Adrenal gland (tissue), 12 donors: ENCODE measurements around the gene AP2S1. TPM values are rescaled to one million over a fixed set of nuclear protein-coding genes. Genes with fewer than 3 reads are reported as not detected.

ENCODE experiments used
- DNase-seq, 7 donors: peaks; one replicate each; pipeline ENCODE4 v3.0.0-alpha.2; 2019 to 2020
- H3K27ac ChIP-seq, 5 donors: fragments of 200-600 bp; sonication (generic) in 4 of 5; 1 replicate in 3 of 5; 2 replicates in 2 of 5; pipeline versions ENCODE4 v1.5.1 to v1.8.0; 2016 to 2020; ENCODE audit warnings: mild to moderate bottlenecking in 1 of 5
- H3K27me3 ChIP-seq: fragments of 200-600 bp; 2 replicates; pipeline ENCODE4 v1.8.0; 2021
- H3K36me3 ChIP-seq, 2 donors: fragments of 200-600 bp; replicated peaks in 1 of 2; 1 replicate in 1 of 2; 2 replicates in 1 of 2; pipeline versions ENCODE4 v1.5.1 to v1.8.0; 2018 to 2022
- H3K4me1 ChIP-seq, 2 donors: fragments of 200-600 bp; replicated peaks in 1 of 2; 1 replicate in 1 of 2; 2 replicates in 1 of 2; pipeline versions ENCODE4 v1.5.1 to v1.8.0; 2018 to 2021
- H3K4me3 ChIP-seq, 4 donors: fragments of 200-600 bp; sonication (generic) in 3 of 4; one replicate each; pipeline ENCODE4 v1.5.1; 2016 to 2018
- H3K9me3 ChIP-seq, 3 donors: fragments of 200-600 bp; sonication (generic) in 1 of 3; replicated peaks in 1 of 3; 1 replicate in 2 of 3; 2 replicates in 1 of 3; pipeline versions ENCODE4 v1.5.1 to v1.8.0; 2016 to 2021
- CTCF ChIP-seq, 6 experiments: fragments of 450-650 bp in 4 of 6; fragments of 200-600 bp in 2 of 6; sonication (generic) in 1 of 6; IDR thresholded peaks; 1 replicate in 5 of 6; 2 replicates in 1 of 6; pipeline versions ENCODE4 v1.5.1 to v1.8.0; 2016 to 2021; ENCODE audit warnings: antibody characterized with exemption in 6 of 6, mild to moderate bottlenecking in 2 of 6, moderate library complexity in 1 of 6
- POLR2A ChIP-seq, 2 donors: fragments of 450-650 bp; IDR thresholded peaks; one replicate each; pipeline ENCODE4 v1.6.1; 2017; ENCODE audit warnings: antibody characterized with exemption in 2 of 2, mild to moderate bottlenecking in 2 of 2, moderate library complexity in 1 of 2
- WGBS, 4 donors: extraction: QIAGEN DNeasy Blood & Tissue Kit in 2 of 4; methylation state at CpG; one replicate each; pipeline versions ENCODE4 v1.1.5 to v1.1.7; 2013 to 2017; 5-methylcytosine and 5-hydroxymethylcytosine counted together
- intact Hi-C, 2 donors: fragments of 100-400 bp; cut with DNase I; formaldehyde crosslinking; loops; one replicate each; pipeline versions ENCODE4 v1.14.1 to v1.15.0; 2022 to 2023
- polyA plus RNA-seq, 3 donors: library from polyadenylated mRNA; stranded (reverse); fragments of 200-250 nt in 2 of 3; fragments of 350-450 nt in 1 of 3; fragmentation: Illumina TruSeq in 1 of 3; extraction: RNeasy Lipid Tissue Mini Kit (QIAGEN cat#74804) in 1 of 3; gene quantifications; one replicate each; pipeline ENCODE4 v1.2.3, GENCODE V29; 2013 to 2014
- total RNA-seq, 9 donors: library from RNA; depleted of rRNA in 4 of 9; stranded (reverse); fragments of >200 nt in 4 of 9; fragments of 120-200 nt in 1 of 9; fragmentation: NEBNext Ultra II Directional in 1 of 9; extraction: Animal tissue kit (Norgen Biotek cat#: 25700) in 1 of 9; gene quantifications; one replicate each; pipeline versions ENCODE4 v1.1.0 to v1.2.4, GENCODE V29; 2013 to 2023
- donor health status: healthy with polysubstance abuse.
- donor health status: Bipolar disorder and iron deficiency.
- donor health status: DM: yes; HTN: yes; CAD: no.
- donor health status: DM: no; HTN: no; CAD: no.
- donor health status: DM: no; HTN: no; CAD: no.
- donor health status: DM: yes; HTN: yes; CAD: no.

The AP2S1 gene
- total and polyA plus RNA-seq, 12 donors = 91.1 to 216 (median 166) TPM

GRCh38 chr19:46815833-46816627, 34.6 kb downstream of the AP2S1 start:
- TF ChIP-seq POLR2A (IDR thresholded peaks at IDR 0.05) = no peak
- TF ChIP-seq CTCF (IDR thresholded peaks at IDR 0.05) = no peak
- H3K9me3 ChIP-seq = no peaks in the 10 kb centered on the region
- intact Hi-C loops = no loop called here

GRCh38 chr19:46813839-46814358, 36.7 kb downstream of the AP2S1 start:
- DNase-seq = peak; percentile 59 to 88 (median 62)
- H3K9me3 ChIP-seq = no peaks in the 10 kb centered on the region
- peaks cover 0 to 5% of the 10 kb centered on the region in 2 donors for H3K4me1 ChIP-seq
- no peaks in the 10 kb centered on the region for H3K36me3 ChIP-seq
- 43 to 63% (median 53%) methylated on average over 7 of the region's 7 CpGs for WGBS, 4 donors
- intact Hi-C loops = no loop called here
- no peak for TF ChIP-seq CTCF (IDR thresholded peaks at IDR 0.05)
- TF ChIP-seq POLR2A (IDR thresholded peaks at IDR 0.05) = no peak
- peak overlapping the region in 4 of 5 donors; percentile 7 to 89 (median 36) for H3K27ac ChIP-seq
- H3K4me3 ChIP-seq = no peak overlapping the region
- H3K27me3 ChIP-seq = no peaks in the 10 kb centered on the region

More at GRCh38 chr19:46815833-46816627, 34.6 kb downstream of the AP2S1 start:
- Histone ChIP-seq H3K27me3 (no peaks in the 10 kb centered on the region), H3K27ac (no peak overlapping the region), H3K36me3 (no peaks in the 10 kb centered on the region), H3K4me1 (peaks cover 0 to 5% of the 10 kb centered on the region in 2 donors), H3K4me3 (no peak overlapping the region)
- 65 to 85% (median 81%) methylated on average over 14 to 18 of the region's 18 CpGs for WGBS, 4 donors
- no peak for DNase-seq

- 55 to 74% (median 70%) methylated on average over 21 to 24 of the region's 24 CpGs for WGBS, 4 donors
- Histone ChIP-seq H3K27ac (peak overlapping the region in 4 of 5 donors; percentile 7 to 89 (median 36)), H3K36me3 (no peaks in the 10 kb centered on the region), H3K4me1 (peaks cover 0 to 5% of the 10 kb centered on the region in 2 donors), H3K4me3 (no peak overlapping the region), H3K27me3 (no peaks in the 10 kb centered on the region), H3K9me3 (no peaks in the 10 kb centered on the region)
- intact Hi-C loops = no loop called here
- TF ChIP-seq POLR2A (IDR thresholded peaks at IDR 0.05) (no peak), CTCF (IDR thresholded peaks at IDR 0.05) (no peak)
- peak in 4 of 7 donors; percentile 15 to 66 (median 32) for DNase-seq
Measured at GRCh38 chr19:46812977-46813838, 37.4 kb downstream of the AP2S1 start.
